ENCODE data around the gene CHRNA4. TPM values are rescaled to one million over a fixed set of nuclear protein-coding genes. Genes with fewer than 3 reads are reported as not detected.
A peak's percentile ranks its signal among the peaks of the same experiment; 100 is the strongest.

The CHRNA4 gene
- total and polyA plus RNA-seq, 2 of the 13 experiments (the other 11 are each of a cell fraction or from before 2014, with no cell fraction given), result not detected

- no peak for TF ChIP-seq ZBTB20 (CRISPR knock-in tag; IDR thresholded peaks at IDR 0.05; ENCODE audit: borderline replicate concordance, low read depth)
- peak; percentile 10 for TF ChIP-seq RBM39 (IDR thresholded peaks at IDR 0.05; ENCODE audit: low read depth, low read length, poor library complexity, severe bottlenecking)
- POLR2A ChIA-PET, result no interaction called here
- in situ Hi-C loops (cut with HindIII; ENCODE audit: extremely low pct_ligation_motif_present, low pct_unique_long_range_greater_than_20kb) (no loop called here), intact Hi-C loops (cut with micrococcal nuclease; ENCODE audit: unreplicated experiment) (loop anchor here (5.0 kb wide), 2 partner anchors 71 to 111 kb away; no protein-coding TSS in a partner anchor)
- Histone ChIP-seq H3K36me3 (replicated peaks in 1 of 2; ENCODE audit: control insufficient read depth in 1 of 2, insufficient read depth in 2 of 2, low read length in 2 of 2) (peaks cover 4 to 6% of the 10 kb centered on the region in 2 experiments; a peak in 3 of 5 replicates), H3K4me2 (ENCODE audit: low read depth, low read length) (no peak overlapping the region), H3K9me3 (ENCODE audit: low read length) (no peaks in the 10 kb centered on the region), H3K4me3 (replicated peaks in 1 of 3; ENCODE audit: insufficient read depth in 1 of 3, low read depth in 2 of 3, low read length in 3 of 3) (no peak overlapping the region), H2AFZ (ENCODE audit: low read length) (no peak overlapping the region), H3K27me3 (ENCODE audit: control insufficient read depth in 1 of 2, insufficient read depth in 2 of 2, low read length in 2 of 2) (peaks cover 21 to 63% of the 10 kb centered on the region in 2 experiments; a peak in 4 of 5 replicates), H4K20me1 (ENCODE audit: insufficient read depth, low read length) (peaks cover 12% of the 10 kb centered on the region; the same call in 1 of the 2 replicates), H3K79me2 (ENCODE audit: insufficient read depth, low read length) (no peaks in the 10 kb centered on the region), H3K27ac (ENCODE audit: extremely low read length, insufficient read depth, low read length) (no peak overlapping the region), H3K4me1 (ENCODE audit: insufficient read depth, low read length) (peaks cover 15% of the 10 kb centered on the region), H3K9ac (ENCODE audit: insufficient read depth, low read depth, low read length) (no peak overlapping the region)
- DNase-seq (ENCODE audit: low spot score), result no peak
- ATAC-seq, result no peak
- WGBS (ENCODE audit: low lambda C conversion rate), result 27% methylated on average over 11 of the region's 11 CpGs
- no peak for FAIRE-seq
- no TSS peak for BruUV-seq (replicated peaks)
- CTCF ChIA-PET (ENCODE audit: low intra/inter-chr PET ratio, low total read pairs), result no interaction called here
Observed at GRCh38 chr20:63293456-63293855, 67.7 kb downstream of the CHRNA4 start.

Small RNA genes lying within 50 kb of the gene (small RNA-seq; reads per million reads assigned to genes)
- 0 to 0.33 (median 0) reads per million in 3 experiments for gene RNU6-994P (ENCODE audit: insufficient read depth in 2 of 3, insufficient read length in 3 of 3, low read depth in 2 of 3, low replicate concordance in 1 of 3)

Other genes with a start within 250 kb of the CHRNA4 start
- 37.7 and 39.8 TPM in 2 replicates for gene YTHDF1, start 145.2 kb downstream of the CHRNA4 start, total RNA-seq (2016; rRNA removed; fragmentation: Illumina TruSeq; extraction: Trizol)
- 34.5 and 36.4 TPM in 2 replicates for gene YTHDF1, start 145.2 kb downstream of the CHRNA4 start, polyA plus RNA-seq (2011; rRNA removed)
- gene BIRC7, start 125.4 kb downstream of the CHRNA4 start, total RNA-seq (2016; rRNA removed; fragmentation: Illumina TruSeq; extraction: Trizol), result 0.20 and 0.27 TPM in 2 replicates
- 5.1 and 8.6 TPM in 2 replicates for gene BIRC7, start 125.4 kb downstream of the CHRNA4 start, polyA plus RNA-seq (2011; rRNA removed)
- not detected in 2 replicates for gene NKAIN4, start 106.9 kb downstream of the CHRNA4 start, total RNA-seq (2016; rRNA removed; fragmentation: Illumina TruSeq; extraction: Trizol)
- not detected in 2 replicates for gene NKAIN4, start 106.9 kb downstream of the CHRNA4 start, polyA plus RNA-seq (2011; rRNA removed)
- gene ARFGAP1, start 88.5 kb downstream of the CHRNA4 start, total RNA-seq (2016; rRNA removed; fragmentation: Illumina TruSeq; extraction: Trizol), result 51.4 and 132 TPM in 2 replicates
- gene ARFGAP1, start 88.5 kb downstream of the CHRNA4 start, polyA plus RNA-seq (2011; rRNA removed), result 132 and 173 TPM in 2 replicates
- gene COL20A1, start 68.2 kb downstream of the CHRNA4 start, total RNA-seq (2016; rRNA removed; fragmentation: Illumina TruSeq; extraction: Trizol), result not detected in 2 replicates
- 0.03 TPM in 1 of 2 replicates, not detected in the other for gene COL20A1, start 68.2 kb downstream of the CHRNA4 start, polyA plus RNA-seq (2011; rRNA removed)
- not detected in 2 replicates for gene KCNQ2, start 111.3 kb upstream of the CHRNA4 start, total RNA-seq (2016; rRNA removed; fragmentation: Illumina TruSeq; extraction: Trizol)
- gene KCNQ2, start 111.3 kb upstream of the CHRNA4 start, polyA plus RNA-seq (2011; rRNA removed), result not detected in 2 replicates
- gene EEF1A2, start 137.7 kb upstream of the CHRNA4 start, total RNA-seq (2016; rRNA removed; fragmentation: Illumina TruSeq; extraction: Trizol), result 0.36 and 0.44 TPM in 2 replicates
- 0.87 and 1.8 TPM in 2 replicates for gene EEF1A2, start 137.7 kb upstream of the CHRNA4 start, polyA plus RNA-seq (2011; rRNA removed)
- gene PPDPF, start 159.4 kb upstream of the CHRNA4 start, total RNA-seq (2016; rRNA removed; fragmentation: Illumina TruSeq; extraction: Trizol), result 6.0 and 7.0 TPM in 2 replicates
- gene PPDPF, start 159.4 kb upstream of the CHRNA4 start, polyA plus RNA-seq (2011; rRNA removed), result 1.8 and 2.2 TPM in 2 replicates
- gene PTK6, start 176.0 kb upstream of the CHRNA4 start, total RNA-seq (2016; rRNA removed; fragmentation: Illumina TruSeq; extraction: Trizol), result not detected in 2 replicates
- gene PTK6, start 176.0 kb upstream of the CHRNA4 start, polyA plus RNA-seq (2011; rRNA removed), result 0.07 and 0.08 TPM in 2 replicates
- not detected in 2 replicates for gene SRMS, start 186.4 kb upstream of the CHRNA4 start, total RNA-seq (2016; rRNA removed; fragmentation: Illumina TruSeq; extraction: Trizol)
- 0.09 TPM in 1 of 2 replicates, not detected in the other for gene SRMS, start 186.4 kb upstream of the CHRNA4 start, polyA plus RNA-seq (2011; rRNA removed)
- gene FNDC11, start 192.8 kb upstream of the CHRNA4 start, total RNA-seq (2016; rRNA removed; fragmentation: Illumina TruSeq; extraction: Trizol), result not detected in 2 replicates
- 0.07 and 0.13 TPM in 2 replicates for gene FNDC11, start 192.8 kb upstream of the CHRNA4 start, polyA plus RNA-seq (2011; rRNA removed)
- gene HELZ2, start 212.9 kb upstream of the CHRNA4 start, total RNA-seq (2016; rRNA removed; fragmentation: Illumina TruSeq; extraction: Trizol), result 8.4 and 10.1 TPM in 2 replicates
- 9.6 and 16.1 TPM in 2 replicates for gene HELZ2, start 212.9 kb upstream of the CHRNA4 start, polyA plus RNA-seq (2011; rRNA removed)